ENCODE data around the gene SND1. TPM values are rescaled to one million over a fixed set of nuclear protein-coding genes. Genes with fewer than 3 reads are reported as not detected.
A peak's percentile ranks its signal among the peaks of the same experiment; 100 is the strongest.

The SND1 gene
- total RNA-seq, 4 donors from 2014 or later: 64.3 to 77.0 (median 70.4) TPM

GRCh38 chr7:127897704-127898454 is 245.9 kb downstream of the SND1 start:
- in situ Hi-C loops (cut with MboI; ENCODE audit: low pct_ligation_motif_present in 1 of 4, low pct_unique_long_range_greater_than_20kb in 1 of 4, low sequenced_read_pairs in 3 of 4): no loop called here
- Histone ChIP-seq H3K36me3 (no peaks in the 10 kb centered on the region), H3K4me3 (no peak overlapping the region), H3K27ac (no peak overlapping the region), H3K9me3 (no peaks in the 10 kb centered on the region), H3K4me1 (peaks cover 11 to 27% (median 24%) of the 10 kb centered on the region in 4 donors), H3K27me3 (no peaks in the 10 kb centered on the region)
- intact Hi-C loops (cut with DNase I; ENCODE audit: low total_unique reads): no loop called here
- WGBS, 2 donors (ENCODE audit: low coverage in 1 of 2): 74 to 78% methylated on average over 4 of the region's 4 CpGs
- no peak for DNase-seq
- TF ChIP-seq POLR2AphosphoS5 (IDR thresholded peaks at IDR 0.05) (no peak), CTCF (IDR thresholded peaks at IDR 0.05) (no peak), EP300 (IDR thresholded peaks at IDR 0.05; ENCODE audit: low read depth) (no peak), POLR2A (IDR thresholded peaks at IDR 0.05) (no peak)

DNA sequence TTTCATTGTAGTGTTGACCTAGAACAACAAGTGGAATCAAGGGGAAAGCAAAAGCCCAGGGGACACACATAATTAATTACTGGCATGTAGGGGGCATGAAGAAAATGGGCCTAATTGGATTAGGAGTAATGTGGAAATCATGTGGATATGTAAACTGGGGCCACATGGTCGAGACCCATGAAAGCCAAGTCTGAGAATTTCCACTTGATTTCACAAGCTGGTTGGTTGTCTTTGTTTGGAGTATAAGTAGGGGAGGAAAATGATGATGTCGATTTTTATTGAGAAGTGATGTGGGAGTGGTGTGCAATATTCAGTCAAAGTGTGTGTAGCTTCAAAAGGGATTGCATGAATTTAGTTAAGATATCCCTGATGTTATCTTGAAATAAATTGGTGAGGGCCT is 247.4 kb downstream of the SND1 start:
- Histone ChIP-seq H3K4me3 (no peak overlapping the region), H3K9me3 (no peaks in the 10 kb centered on the region), H3K27ac (no peak overlapping the region), H3K4me1 (peaks cover 11 to 27% (median 24%) of the 10 kb centered on the region in 4 donors), H3K27me3 (no peaks in the 10 kb centered on the region), H3K36me3 (no peaks in the 10 kb centered on the region)
- 92 to 95% methylated on average over 2 of the region's 2 CpGs for WGBS, 2 donors (ENCODE audit: low coverage in 1 of 2)
- no peak for TF ChIP-seq EP300 (IDR thresholded peaks at IDR 0.05; ENCODE audit: low read depth)
- no peak for TF ChIP-seq CTCF (IDR thresholded peaks at IDR 0.05)
- TF ChIP-seq POLR2AphosphoS5 (IDR thresholded peaks at IDR 0.05): no peak
- TF ChIP-seq POLR2A (IDR thresholded peaks at IDR 0.05): no peak
- in situ Hi-C loops (cut with MboI; ENCODE audit: low pct_ligation_motif_present in 1 of 4, low pct_unique_long_range_greater_than_20kb in 1 of 4, low sequenced_read_pairs in 3 of 4): no loop called here
- DNase-seq: no peak
- intact Hi-C loops (cut with DNase I; ENCODE audit: low total_unique reads): no loop called here

DNA sequence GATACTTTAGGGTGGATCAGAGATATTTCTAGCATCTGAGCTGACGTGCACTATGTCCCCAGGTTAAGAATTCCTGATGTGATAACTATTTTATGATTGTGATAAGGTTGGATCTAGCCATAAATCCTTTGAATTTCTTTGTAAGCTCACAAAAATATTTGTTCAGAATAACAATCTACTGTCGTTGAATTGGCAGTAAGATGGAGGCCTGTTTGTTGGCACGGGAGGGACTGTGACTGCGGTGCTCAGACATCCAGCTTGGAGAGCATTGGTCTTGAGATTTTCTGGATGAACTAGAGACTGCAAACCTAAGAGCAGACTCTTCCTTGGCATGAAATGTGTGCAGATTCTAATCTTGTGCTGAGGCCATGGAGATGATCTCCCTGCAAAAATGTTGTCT is 248.1 kb downstream of the SND1 start:
- TF ChIP-seq POLR2A (IDR thresholded peaks at IDR 0.05) (no peak), EP300 (IDR thresholded peaks at IDR 0.05; ENCODE audit: low read depth) (no peak), POLR2AphosphoS5 (IDR thresholded peaks at IDR 0.05) (no peak), CTCF (IDR thresholded peaks at IDR 0.05) (no peak)
- intact Hi-C loops (cut with DNase I; ENCODE audit: low total_unique reads) (no loop called here), in situ Hi-C loops (cut with MboI; ENCODE audit: low pct_ligation_motif_present in 1 of 4, low pct_unique_long_range_greater_than_20kb in 1 of 4, low sequenced_read_pairs in 3 of 4) (no loop called here)
- DNase-seq: no peak
- no peak overlapping the region for H3K4me3 ChIP-seq
- 49% methylated on average over 4 of the region's 4 CpGs; no CpG with 5 or more reads in 1 of the 2 donors for WGBS, 2 donors (ENCODE audit: low coverage in 1 of 2)
- H3K27me3 ChIP-seq: no peaks in the 10 kb centered on the region
- H3K36me3 ChIP-seq: no peaks in the 10 kb centered on the region
- no peaks in the 10 kb centered on the region for H3K9me3 ChIP-seq
- H3K27ac ChIP-seq: no peak overlapping the region
- peaks cover 11 to 27% (median 24%) of the 10 kb centered on the region in 4 donors for H3K4me1 ChIP-seq

GRCh38 chr7:127900732-127901685 is 249.0 kb downstream of the SND1 start:
- TF ChIP-seq POLR2A (IDR thresholded peaks at IDR 0.05): no peak
- no peak for TF ChIP-seq CTCF (IDR thresholded peaks at IDR 0.05)
- TF ChIP-seq EP300 (IDR thresholded peaks at IDR 0.05; ENCODE audit: low read depth): no peak
- no peak for TF ChIP-seq POLR2AphosphoS5 (IDR thresholded peaks at IDR 0.05)
- no peak for DNase-seq
- H3K27me3 ChIP-seq: no peaks in the 10 kb centered on the region
- 67% methylated on average over 1 to 5 of the region's 5 CpGs for WGBS, 2 donors (ENCODE audit: low coverage in 1 of 2)
- intact Hi-C loops (cut with DNase I; ENCODE audit: low total_unique reads) (no loop called here), in situ Hi-C loops (cut with MboI; ENCODE audit: low pct_ligation_motif_present in 1 of 4, low pct_unique_long_range_greater_than_20kb in 1 of 4, low sequenced_read_pairs in 3 of 4) (no loop called here)
- H3K9me3 ChIP-seq: no peaks in the 10 kb centered on the region
- no peaks in the 10 kb centered on the region for H3K36me3 ChIP-seq
- peak overlapping the region in 1 of 4 donors; percentile 9 for H3K27ac ChIP-seq
- no peak overlapping the region for H3K4me3 ChIP-seq
- peaks cover 17 to 33% (median 24%) of the 10 kb centered on the region in 4 donors for H3K4me1 ChIP-seq

All from transverse colon (tissue), 4 donors.